ENCODE results near the gene FRMD4B. TPM values are rescaled to one million over a fixed set of nuclear protein-coding genes. Genes with fewer than 3 reads are reported as not detected.

Gene FRMD4B
- total RNA-seq, 1 donor from 2014 or later, result 31.3 TPM

DNA sequence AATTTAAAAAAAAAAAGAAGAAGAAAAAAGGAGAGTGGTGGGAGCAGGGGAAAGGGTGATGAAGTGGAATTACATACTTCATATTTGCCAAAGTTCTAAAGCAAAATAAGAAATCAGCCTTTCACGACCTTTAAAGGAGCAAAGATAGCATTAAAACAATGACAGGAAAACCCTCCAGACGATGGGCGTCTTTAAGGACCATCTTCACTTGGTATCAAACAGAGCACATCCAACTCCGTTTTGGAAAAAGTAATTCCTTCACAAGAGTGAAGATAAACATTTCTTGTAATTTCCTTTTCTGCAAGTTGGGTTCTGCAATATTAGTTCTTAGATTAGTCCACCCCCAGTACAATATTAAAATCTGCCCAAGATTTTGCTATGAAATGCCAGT, 32.8 kb downstream of the FRMD4B start:
- FAIRE-seq (no peak), DNase-seq (ENCODE audit: low read depth) (no peak)
- Histone ChIP-seq H3K36me3 (ENCODE audit: control insufficient read depth, insufficient read depth, low read length) (no peaks in the 10 kb centered on the region), H3K4me3 (ENCODE audit: low read depth, low read length) (no peak overlapping the region), H3K27me3 (ENCODE audit: control insufficient read depth, insufficient read depth, low read length) (no peaks in the 10 kb centered on the region)
- TF ChIP-seq, protein P1, sequence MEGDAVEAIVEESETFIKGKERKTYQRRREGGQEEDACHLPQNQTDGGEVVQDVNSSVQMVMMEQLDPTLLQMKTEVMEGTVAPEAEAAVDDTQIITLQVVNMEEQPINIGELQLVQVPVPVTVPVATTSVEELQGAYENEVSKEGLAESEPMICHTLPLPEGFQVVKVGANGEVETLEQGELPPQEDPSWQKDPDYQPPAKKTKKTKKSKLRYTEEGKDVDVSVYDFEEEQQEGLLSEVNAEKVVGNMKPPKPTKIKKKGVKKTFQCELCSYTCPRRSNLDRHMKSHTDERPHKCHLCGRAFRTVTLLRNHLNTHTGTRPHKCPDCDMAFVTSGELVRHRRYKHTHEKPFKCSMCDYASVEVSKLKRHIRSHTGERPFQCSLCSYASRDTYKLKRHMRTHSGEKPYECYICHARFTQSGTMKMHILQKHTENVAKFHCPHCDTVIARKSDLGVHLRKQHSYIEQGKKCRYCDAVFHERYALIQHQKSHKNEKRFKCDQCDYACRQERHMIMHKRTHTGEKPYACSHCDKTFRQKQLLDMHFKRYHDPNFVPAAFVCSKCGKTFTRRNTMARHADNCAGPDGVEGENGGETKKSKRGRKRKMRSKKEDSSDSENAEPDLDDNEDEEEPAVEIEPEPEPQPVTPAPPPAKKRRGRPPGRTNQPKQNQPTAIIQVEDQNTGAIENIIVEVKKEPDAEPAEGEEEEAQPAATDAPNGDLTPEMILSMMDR (IDR thresholded peaks at IDR 0.05; ENCODE audit: insufficient read depth, low read length, severe bottlenecking), result no peak

DNA sequence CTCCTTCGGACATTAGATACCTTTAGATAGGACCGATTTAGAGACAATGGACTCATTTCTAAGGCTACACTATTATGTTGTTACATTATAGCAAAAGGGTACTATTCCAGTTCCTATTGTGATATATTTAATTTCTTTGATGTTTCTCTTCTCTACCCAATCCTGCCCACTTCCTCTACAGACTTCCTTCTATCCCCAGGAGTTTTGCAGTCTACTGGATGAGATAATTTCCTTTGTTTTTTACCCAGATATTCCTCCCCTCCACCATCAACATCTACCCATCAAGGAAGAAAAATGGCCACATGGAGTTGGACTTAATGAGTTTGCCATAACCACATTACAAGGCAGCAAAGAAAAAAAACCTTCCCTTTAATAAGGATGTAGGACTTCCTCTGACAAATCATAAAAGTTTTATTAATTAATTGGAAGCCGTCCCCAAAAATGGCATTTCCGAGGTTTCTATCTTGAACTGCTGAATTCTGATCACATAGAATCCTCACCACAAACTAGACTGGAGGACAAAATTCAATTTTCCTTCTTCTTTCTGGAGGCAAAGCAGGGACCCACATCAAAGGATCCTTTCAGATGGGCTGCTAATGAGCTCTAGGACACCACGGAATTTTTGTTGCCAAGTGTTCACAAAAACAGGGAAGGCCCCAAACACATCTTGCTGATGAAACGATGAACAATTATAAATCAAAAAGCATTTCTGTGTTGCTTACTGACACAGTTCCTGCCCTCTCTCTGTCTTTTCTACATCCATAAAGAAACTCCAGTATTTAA, 33.4 kb downstream of the FRMD4B start:
- DNase-seq (ENCODE audit: low read depth) (no peak), FAIRE-seq (no peak)
- TF ChIP-seq, protein P1 (IDR thresholded peaks at IDR 0.05; ENCODE audit: insufficient read depth, low read length, severe bottlenecking), result no peak
- no peak overlapping the region for H3K4me3 ChIP-seq (ENCODE audit: low read depth, low read length)
- H3K36me3 ChIP-seq (ENCODE audit: control insufficient read depth, insufficient read depth, low read length), result no peaks in the 10 kb centered on the region
- H3K27me3 ChIP-seq (ENCODE audit: control insufficient read depth, insufficient read depth, low read length), result no peaks in the 10 kb centered on the region

DNA sequence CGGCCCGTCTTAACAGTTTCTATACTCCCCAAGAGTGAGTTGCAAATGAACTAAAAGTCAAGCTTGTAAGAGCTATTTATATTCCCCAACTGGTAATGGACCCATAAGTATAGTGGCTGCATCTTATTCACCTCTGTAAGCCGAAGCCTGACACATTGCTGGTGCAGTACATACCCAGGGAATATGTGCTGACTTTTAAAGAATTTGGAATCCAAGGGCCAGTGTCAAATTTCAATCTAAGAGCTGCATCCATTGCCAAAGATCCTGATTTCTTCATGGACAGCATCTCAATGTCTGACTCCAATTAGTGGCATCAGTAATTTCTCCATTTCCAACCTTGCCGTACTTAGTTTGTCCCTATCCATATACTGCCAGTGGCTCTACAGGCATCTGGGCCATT, 42.0 kb downstream of the FRMD4B start:
- TF ChIP-seq, protein P1 (IDR thresholded peaks at IDR 0.05; ENCODE audit: insufficient read depth, low read length, severe bottlenecking), result no peak
- no peak for FAIRE-seq
- H3K36me3 ChIP-seq (ENCODE audit: control insufficient read depth, insufficient read depth, low read length), result no peaks in the 10 kb centered on the region
- H3K4me3 ChIP-seq (ENCODE audit: low read depth, low read length), result no peak overlapping the region
- H3K27me3 ChIP-seq (ENCODE audit: control insufficient read depth, insufficient read depth, low read length), result no peaks in the 10 kb centered on the region
- DNase-seq (ENCODE audit: low read depth), result no peak

DNA sequence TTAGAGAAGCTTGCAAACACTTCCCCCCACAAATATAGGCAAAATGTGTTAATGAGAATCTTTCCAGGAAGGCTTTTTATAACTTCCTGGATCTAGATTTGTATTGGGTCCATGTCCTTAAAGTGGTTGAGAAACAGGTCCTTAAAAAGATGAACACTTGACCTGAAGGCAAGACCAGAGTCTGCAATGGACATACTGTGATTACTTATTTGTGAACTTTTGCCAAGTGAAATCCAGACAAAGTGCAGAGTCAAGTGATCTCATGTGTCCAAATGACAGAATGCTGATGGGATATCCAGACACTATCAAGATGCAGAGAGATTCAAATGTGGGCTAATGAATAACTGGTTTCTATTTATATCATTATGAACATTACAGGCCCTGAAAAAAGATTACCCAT, 43.8 kb downstream of the FRMD4B start:
- DNase-seq (ENCODE audit: low read depth) (no peak), FAIRE-seq (no peak)
- H3K4me3 ChIP-seq (ENCODE audit: low read depth, low read length), result no peak overlapping the region
- no peaks in the 10 kb centered on the region for H3K36me3 ChIP-seq (ENCODE audit: control insufficient read depth, insufficient read depth, low read length)
- TF ChIP-seq, protein P1 (IDR thresholded peaks at IDR 0.05; ENCODE audit: insufficient read depth, low read length, severe bottlenecking), result no peak
- no peaks in the 10 kb centered on the region for H3K27me3 ChIP-seq (ENCODE audit: control insufficient read depth, insufficient read depth, low read length)

DNA sequence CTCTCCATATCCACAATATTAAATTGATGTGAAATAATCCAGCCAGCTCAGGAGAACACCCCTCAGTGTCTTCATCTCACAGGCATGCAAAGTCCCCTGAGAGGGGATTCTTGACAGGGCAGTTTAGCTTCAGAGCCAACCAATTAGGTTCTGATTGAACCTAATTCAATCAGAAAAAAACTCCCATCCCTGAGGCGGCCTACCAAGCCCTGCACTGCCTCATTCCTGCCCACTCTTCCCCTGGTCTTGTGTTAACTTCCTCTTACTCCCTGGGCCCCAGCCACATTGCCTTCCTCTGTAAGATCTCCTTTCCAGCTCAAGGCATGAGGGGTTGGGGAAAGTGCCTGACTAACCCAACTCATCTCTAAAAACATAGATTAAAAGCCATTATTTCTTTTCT, 46.1 kb downstream of the FRMD4B start:
- FAIRE-seq, result no peak
- no peak overlapping the region for H3K4me3 ChIP-seq (ENCODE audit: low read depth, low read length)

More for the DNA sequence above, 46.1 kb downstream of the FRMD4B start:
- Histone ChIP-seq H3K36me3 (ENCODE audit: control insufficient read depth, insufficient read depth, low read length) (no peaks in the 10 kb centered on the region), H3K27me3 (ENCODE audit: control insufficient read depth, insufficient read depth, low read length) (no peaks in the 10 kb centered on the region)
- TF ChIP-seq, protein P1 (IDR thresholded peaks at IDR 0.05; ENCODE audit: insufficient read depth, low read length, severe bottlenecking), result no peak
- no peak for DNase-seq (ENCODE audit: low read depth)

Data from bronchial epithelial cell (primary cell).